ENCODE results near the gene SYS1.

SYS1 gene

GRCh38 chr20:45355209-45356084 is 7.5 kb upstream of the SYS1 start:
- DNase-seq (ENCODE audit: low spot score) = no peak

GRCh38 chr20:45358282-45359068 is 4.5 kb upstream of the SYS1 start:
- DNase-seq (ENCODE audit: low spot score) = peak; percentile 61

GRCh38 chr20:45359069-45359405 is 3.9 kb upstream of the SYS1 start:
- DNase-seq (ENCODE audit: low spot score) = no peak

GRCh38 chr20:45359406-45360148 is 3.4 kb upstream of the SYS1 start:
- no peak for DNase-seq (ENCODE audit: low spot score)

- no peak for DNase-seq (ENCODE audit: low spot score)
Measured at GRCh38 chr20:45361793-45362192, 1.2 kb upstream of the SYS1 start.

- DNase-seq (ENCODE audit: low spot score) = no peak
Measured at GRCh38 chr20:45363611-45364492, 896 bp downstream of the SYS1 start.

- no peak for DNase-seq (ENCODE audit: low spot score)
Measured at GRCh38 chr20:45365444-45365970, 2.6 kb downstream of the SYS1 start.

GRCh38 chr20:45366192-45366591 is 3.2 kb downstream of the SYS1 start:
- no peak for DNase-seq (ENCODE audit: low spot score)

- DNase-seq (ENCODE audit: low spot score) = no peak
Measured at GRCh38 chr20:45366631-45367030, 3.7 kb downstream of the SYS1 start.

GRCh38 chr20:45367126-45367525 is 4.2 kb downstream of the SYS1 start:
- DNase-seq (ENCODE audit: low spot score) = no peak

GRCh38 chr20:45368221-45368980 is 5.4 kb downstream of the SYS1 start:
- no peak for DNase-seq (ENCODE audit: low spot score)

GRCh38 chr20:45370571-45371160 is 7.7 kb downstream of the SYS1 start:
- DNase-seq (ENCODE audit: low spot score) = no peak

GRCh38 chr20:45372241-45372640 is 9.3 kb downstream of the SYS1 start:
- DNase-seq (ENCODE audit: low spot score) = no peak

- no peak for DNase-seq (ENCODE audit: low spot score)
Measured at GRCh38 chr20:45372646-45373352, 9.8 kb downstream of the SYS1 start.

- DNase-seq (ENCODE audit: low spot score) = peak; percentile 78
Measured at GRCh38 chr20:45373353-45374100, 10.6 kb downstream of the SYS1 start.

- no peak for DNase-seq (ENCODE audit: low spot score)
Measured at GRCh38 chr20:45374101-45374467, 11.1 kb downstream of the SYS1 start.

GRCh38 chr20:45374966-45375365 is 12.0 kb downstream of the SYS1 start:
- DNase-seq (ENCODE audit: low spot score) = no peak

- no peak for DNase-seq (ENCODE audit: low spot score)
Measured at GRCh38 chr20:45377269-45377668, 14.3 kb downstream of the SYS1 start.

GRCh38 chr20:45378191-45378590 is 15.2 kb downstream of the SYS1 start, which contains the start of gene TP53TG5:
Gene TP53TG5, minus strand, starts transcription at chr20:45378325. Its CDS starts 89 bp downstream, at chr20:45378236.
- no peak for DNase-seq (ENCODE audit: low spot score)

Measured in hepatic stellate cell (primary cell).